IPS-11a (cell line): ENCODE results near the gene EYA2.
"Not testable (repeated sequence)": the region's sequence is repeated elsewhere in the genome, so short reads cannot be mapped to it uniquely, and the experiment has no call there.

ENCODE experiments used
- H3K4me3 ChIP-seq: one replicate; pipeline ENCODE4 v1.5.1; 2013; ENCODE audit warnings: low read depth, low read length, control low read depth

EYA2 gene

DNA sequence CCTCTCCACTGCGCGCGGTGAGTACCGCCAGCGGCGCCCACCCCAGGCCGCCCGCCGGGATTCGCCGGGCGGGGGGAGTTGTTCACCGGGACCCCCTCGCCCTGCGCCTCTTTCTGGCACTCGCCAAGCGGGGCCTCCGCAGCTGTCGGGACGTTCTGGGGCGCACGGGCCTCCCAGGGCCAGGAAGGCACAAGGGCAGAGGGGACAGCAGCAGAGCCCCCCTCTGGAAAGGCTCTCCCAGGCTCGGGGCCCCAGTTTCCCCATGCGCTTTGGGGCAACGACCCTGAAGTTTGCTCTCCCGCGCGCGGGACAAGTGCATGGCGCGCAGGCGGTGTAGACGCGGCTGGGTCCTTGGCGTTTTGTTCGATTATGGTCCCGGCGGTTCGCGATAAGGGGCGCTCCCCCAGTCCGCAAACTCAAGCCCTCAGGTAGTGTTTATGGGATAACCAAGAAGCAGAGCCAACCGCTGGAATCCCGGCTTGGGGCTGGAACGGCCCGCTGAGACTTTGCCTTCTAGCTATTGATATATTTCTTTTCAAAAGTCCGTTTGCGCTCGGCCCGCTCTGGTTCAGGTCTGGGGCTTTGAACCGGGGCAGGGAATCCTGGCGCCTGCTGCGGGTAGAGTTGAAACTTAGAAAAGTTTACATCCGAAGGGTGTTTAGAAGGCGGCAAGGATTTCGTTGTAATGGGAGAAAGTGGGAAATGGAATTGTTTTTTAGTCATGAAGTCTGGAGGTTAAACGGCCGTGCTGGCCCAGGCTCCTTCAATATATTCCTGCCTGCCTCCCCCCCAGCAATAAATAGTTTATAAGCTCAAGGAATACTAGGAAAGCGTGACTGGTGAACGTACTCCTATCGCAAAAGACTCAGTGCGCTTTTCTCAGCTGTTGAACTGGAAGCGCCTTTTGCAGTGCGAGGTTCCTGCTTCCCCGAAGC is 595 bp downstream of the EYA2 start:
- H3K4me3 ChIP-seq, result peak overlapping the region; percentile 44

DNA sequence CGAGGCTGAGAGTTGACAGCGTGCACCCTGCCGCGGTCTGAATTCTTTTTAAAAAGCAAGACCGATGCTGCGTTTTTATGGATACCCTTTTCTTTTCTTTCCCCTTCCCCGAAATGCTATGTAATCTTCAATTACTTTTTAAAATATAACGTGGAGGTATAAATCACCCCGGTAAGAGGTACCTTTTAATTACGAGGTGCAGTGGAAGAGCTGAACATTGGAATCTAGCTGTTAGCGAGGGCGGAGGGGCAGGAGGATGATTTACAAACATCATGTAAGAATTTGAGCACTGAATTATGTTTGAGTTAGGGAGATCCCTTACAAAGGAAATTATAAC is 1.2 kb downstream of the EYA2 start:
- no peak overlapping the region for H3K4me3 ChIP-seq

DNA sequence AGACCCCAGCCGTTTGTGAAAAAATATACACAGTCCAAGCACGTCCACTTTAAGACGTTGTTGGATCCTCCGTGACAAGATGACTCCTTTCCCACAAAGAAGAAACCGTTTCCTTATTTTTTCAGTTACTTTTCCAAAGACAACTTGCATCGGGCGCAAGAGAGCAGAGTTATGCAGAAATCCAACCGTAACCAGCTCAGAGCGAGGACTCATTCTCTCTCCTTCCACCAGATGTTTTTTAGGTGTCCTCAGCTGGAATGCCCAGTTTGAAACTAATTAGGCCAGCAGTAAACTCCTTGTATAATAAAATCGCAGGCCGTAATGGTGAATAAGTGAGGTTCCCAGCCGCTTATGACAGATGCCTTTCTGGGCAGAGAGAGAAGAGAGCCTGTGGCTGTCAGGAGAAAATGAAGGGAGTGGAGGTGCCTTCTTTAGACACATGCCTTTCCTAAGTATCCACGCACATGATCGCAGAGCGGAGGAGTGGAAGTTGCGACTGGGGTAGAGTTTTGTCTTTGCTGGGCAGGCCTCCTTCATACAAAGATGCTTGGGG is 2.8 kb downstream of the EYA2 start:
- no peak overlapping the region for H3K4me3 ChIP-seq

DNA sequence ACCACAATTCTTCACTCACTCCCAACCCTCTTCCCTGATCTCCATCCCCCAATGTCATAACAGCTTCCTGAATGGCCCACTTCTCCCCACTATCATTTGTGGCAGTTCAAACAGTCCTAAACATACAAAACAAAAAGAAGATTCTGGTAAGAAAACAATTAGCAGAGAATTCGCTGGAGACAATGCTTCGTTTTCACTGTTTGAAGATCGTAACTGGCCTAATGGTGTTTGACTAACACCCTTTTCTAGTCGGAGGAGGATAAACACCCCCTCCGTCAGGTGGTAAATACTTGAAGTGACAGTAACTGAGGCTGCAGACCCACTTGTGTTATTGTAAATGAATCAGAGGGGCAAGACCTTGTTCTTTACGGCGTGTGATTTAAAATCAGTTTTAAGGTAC is 3.8 kb downstream of the EYA2 start:
- H3K4me3 ChIP-seq, result no peak overlapping the region

DNA sequence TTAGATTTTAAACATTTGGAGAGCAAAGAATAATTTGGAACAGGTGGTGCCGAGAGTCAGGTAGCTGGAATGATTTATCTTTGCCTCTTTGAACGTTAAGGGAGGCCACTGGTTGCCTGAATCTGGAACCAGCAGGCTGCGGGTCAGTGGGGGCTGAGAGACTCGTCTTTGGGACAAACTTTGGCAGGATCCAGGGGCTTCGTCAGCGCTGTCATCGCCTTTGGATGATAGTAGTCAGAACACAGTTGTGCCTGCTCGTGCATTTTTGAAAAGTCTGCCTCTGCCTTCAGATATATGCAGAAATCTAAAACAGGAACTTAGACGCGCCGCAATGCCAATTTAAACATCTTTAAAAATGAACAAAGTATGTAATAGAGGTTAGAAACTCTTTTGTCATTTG is 5.0 kb downstream of the EYA2 start:
- H3K4me3 ChIP-seq, result no peak overlapping the region

DNA sequence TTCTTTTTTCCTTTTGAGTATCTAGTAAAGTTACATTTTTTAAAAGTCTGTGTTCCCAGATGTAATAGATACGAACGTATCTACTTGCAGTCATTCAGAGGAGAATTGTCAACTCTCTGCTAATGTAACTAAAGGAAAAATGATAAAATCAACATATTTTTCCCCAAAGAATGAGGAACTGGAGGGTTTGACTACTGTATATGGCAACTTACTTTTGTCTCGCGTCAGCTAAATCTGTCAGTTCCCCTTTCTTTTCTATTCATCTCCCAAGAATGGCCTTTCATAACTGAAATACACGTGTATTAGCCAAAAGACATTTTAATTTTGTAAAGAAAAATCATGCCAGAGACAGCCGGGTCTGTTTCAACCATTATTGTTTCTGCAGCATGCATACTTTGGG is 5.4 kb downstream of the EYA2 start:
- no peak overlapping the region for H3K4me3 ChIP-seq

DNA sequence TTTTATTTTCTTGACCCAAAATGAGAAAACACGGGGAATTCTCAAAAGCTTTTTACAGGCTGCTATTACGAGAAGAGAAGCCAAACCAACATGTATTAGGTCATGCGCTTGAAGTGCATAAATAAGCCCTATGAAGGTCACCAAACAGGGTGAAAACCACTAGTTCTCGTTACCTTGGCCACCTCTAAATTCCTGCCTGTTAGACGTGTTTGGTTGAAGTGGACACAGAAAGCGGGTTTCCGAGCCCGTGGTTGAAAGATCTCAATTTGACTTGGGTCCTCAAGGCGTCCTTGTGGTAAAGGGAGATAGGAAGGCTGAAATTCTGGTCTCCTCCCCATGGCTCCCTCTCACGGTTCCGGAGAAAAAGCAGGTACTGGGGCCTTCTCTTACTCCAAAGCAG is 6.2 kb downstream of the EYA2 start:
- no peak overlapping the region for H3K4me3 ChIP-seq

DNA sequence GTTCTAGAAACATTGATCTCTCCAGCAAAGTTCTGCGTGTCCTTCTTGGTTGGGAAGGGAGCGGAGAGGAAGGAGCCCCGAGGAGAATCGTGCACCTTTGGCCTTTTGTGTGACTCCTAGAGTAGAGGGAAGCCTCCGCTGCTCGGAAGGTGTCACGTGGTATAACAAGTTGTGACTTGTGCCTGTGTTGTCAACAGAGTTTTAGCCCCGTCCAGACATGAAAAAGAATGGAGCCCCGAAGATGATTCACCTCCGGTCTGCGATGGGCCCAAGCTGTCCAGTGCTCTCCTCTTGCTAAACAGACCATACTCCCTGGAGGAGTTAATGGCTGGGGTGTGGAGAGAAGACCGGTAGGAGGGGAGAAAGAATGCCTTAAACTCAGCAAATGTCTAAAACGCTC is 7.0 kb downstream of the EYA2 start:
- H3K4me3 ChIP-seq, result no peak overlapping the region

DNA sequence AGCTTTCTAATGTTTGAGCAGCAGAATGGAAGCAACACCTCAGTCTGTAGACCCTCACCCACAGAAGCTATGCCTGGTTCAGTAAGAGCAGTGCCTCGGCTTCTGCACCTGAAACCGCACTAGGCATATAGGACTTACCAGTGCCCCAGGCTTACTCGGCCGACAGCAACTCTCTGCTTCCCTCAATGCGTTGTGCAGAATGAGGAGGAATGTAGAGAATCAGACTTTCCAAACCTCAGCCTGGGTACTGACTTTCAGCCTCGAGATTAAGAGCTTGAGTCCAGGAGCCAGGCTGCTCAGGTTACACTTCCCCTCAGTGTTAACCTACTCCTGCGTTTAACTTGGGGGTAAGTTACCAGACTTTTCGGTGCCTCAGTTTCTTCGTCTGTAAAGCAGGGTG is 8.6 kb downstream of the EYA2 start:
- H3K4me3 ChIP-seq, result no peak overlapping the region

DNA sequence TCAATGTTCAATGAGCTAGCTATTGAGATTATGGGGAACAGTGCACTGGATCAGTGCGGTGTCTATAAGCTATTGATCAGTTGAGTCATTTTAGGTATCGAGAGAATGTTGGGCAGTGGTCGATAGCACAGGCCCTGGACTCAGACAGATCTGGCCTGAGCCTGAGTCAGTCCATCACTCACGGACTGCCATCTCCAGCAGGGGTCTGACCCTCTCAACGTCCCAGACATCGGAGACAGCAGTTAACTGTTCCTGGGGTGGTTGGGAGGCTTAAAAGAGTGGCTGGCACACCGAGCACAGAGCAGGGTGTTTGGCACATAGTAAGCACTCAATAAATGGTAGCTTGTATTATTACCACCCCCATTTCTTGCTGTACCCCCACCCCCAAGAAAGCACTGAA is 9.3 kb downstream of the EYA2 start:
- H3K4me3 ChIP-seq, result no peak overlapping the region

DNA sequence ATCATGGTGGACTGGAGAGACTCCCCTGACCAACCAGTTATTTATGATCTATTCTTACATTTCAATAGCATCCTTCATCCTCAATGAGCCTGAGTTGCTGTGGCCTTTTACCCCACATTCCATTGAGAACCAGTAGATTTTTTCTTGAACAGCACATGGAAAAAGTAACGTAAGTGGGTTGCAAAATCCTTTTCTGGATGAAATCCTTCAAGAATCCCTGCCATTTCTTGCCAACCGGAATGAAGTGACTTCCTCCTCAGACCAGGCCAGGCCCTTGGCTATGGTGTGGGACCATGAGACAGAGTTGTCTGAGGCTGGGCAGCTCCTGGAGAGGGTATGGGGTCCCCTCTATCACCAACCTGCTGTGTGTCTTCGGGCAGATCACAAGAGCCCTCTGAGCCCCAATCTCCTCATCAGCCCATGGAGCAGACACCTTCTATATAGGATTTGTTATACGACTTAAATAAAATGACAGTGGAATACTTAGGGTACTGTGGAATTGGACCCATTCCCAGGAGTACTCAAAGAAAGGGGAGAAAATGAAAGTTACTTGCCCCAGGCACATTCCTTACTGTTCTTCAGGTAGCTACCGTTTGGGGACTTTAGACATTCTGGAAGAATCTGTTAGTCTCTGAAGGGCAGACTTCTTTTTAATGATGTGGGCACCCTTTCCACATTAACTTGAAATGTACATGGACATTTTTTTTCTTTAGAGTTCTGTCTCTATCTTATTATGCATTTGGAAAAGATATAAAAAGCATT is 10.9 kb downstream of the EYA2 start:
- no peak overlapping the region for H3K4me3 ChIP-seq

DNA sequence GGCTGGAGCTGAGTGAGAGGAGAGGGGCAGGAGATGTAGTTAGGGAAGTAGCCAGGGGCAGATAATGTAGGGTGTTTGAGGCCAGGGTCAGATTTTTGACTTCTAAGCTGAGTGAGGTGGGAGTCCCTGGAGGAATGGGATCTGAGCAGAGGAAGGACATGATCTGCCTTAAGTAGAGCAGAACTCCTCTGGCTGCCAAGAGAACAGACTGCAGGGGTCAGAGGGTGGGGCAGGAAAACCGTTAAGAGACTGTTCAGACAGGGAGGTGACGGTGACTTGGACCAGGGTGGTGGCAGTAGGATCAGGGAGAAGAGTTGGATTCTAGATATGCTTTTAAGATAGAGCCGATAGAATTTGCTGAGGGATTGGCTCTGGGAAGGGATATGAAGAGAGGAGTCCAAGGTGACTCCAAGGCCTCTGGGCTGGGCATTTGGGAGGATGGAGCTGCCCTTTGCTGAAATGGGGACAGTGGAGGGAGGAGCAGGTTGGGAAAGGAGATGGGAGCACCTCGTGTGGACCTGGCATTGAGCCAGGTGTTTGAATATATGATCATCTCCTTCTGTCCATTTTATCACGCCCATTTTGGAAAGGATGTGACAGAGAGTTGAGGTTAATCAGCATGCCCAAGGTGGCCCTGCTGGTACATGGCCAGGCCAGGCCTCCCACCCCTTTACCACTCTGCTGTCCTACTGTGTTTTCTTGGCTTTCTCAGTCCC is 18.8 kb downstream of the EYA2 start:
- no peak overlapping the region for H3K4me3 ChIP-seq

DNA sequence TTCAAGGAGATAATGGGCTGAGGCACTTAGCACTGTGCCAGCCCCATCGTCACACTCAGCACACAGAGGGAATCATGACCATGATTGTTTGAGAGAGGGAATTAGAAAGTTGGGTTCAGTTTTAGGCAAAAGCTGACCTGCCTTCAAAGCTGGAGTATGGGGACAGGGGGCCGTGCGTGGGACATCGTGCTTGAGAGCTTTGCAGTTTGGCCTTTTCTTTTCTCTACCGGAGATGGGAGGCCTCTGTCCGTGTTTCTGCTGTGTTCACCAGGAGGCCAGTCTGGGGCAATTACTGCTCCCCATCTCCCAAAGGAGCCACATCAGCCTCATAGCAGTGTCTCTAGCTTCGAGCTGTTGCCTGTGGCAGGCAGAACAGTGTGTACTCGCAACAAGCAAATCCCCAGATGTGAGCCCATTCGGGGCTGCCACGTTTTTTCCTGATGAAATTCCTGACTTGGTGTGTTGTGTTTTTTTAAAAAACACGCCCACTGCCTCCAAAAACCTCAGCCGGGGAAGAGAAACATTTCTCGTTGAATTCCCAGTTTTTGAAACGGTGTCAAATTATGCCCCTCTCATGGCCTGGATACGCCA is 20.2 kb downstream of the EYA2 start:
- no peak overlapping the region for H3K4me3 ChIP-seq

DNA sequence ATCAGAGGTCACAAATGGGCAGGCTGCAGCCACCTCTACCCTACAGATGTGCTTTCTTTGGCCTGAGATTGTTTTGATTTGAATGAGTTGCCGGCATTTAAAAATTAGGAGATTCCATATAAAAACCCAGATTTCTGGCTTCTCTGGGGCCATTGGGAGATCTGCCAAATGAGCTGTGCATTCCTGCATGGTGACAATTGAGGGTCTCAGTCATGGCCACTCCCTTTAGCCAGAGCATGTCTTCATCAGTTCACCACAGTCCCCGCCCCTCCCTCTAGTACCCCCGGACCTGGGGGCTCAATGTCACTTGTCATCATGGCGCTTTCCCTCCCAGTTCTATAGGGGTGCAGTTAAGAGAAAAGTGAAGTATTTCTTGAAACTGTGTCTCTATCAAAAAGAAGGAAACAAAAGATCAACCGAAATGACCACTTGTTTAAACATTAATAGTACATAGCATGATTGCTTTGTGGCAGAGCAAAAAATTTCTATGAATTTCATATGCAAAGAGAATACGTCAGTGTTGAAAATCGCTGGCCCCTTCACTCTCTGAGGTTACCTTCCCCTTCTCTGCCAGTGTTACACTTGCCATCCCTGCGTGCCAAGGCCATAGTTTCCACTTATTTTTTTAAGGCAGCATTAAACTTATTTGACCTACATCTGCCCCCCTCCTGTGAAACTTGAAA is 21.1 kb downstream of the EYA2 start:
- no peak overlapping the region for H3K4me3 ChIP-seq

DNA sequence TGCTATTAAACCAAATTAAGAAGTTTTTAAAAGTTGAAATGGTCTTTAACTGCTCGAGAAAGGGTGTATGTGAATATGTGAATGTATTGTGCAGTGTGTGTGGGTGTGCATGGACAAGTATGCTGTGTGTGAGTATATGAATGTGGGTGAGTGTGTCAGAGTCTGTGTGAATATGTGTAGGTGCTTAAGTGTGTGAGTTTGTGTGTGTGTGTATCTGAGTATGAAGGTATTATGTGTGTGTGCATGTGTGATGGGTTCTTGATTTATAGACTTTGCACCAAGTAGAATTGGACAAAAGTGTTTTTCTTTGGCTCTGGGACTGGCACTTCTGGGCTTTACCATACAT is 21.6 kb downstream of the EYA2 start:
- H3K4me3 ChIP-seq, result no peak overlapping the region

DNA sequence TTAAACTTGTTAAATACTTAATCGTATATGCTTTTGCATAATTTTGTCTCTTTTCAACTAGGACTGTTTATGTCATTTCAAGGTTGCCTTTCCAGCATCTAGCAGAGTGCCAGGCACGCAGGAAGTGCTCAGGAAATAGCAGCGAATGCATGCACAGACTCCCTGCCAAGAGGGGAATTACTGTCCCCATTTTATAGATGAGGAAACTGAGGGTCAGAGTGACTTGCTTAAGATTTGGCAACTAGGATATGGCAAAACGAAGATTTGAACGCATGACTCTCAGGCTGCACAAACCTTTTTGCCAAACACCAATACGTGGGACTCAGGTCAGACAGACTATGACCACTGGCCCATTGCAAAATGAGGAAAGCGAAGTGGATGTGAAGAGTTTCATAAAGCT is 22.5 kb downstream of the EYA2 start:
- H3K4me3 ChIP-seq, result no peak overlapping the region

DNA sequence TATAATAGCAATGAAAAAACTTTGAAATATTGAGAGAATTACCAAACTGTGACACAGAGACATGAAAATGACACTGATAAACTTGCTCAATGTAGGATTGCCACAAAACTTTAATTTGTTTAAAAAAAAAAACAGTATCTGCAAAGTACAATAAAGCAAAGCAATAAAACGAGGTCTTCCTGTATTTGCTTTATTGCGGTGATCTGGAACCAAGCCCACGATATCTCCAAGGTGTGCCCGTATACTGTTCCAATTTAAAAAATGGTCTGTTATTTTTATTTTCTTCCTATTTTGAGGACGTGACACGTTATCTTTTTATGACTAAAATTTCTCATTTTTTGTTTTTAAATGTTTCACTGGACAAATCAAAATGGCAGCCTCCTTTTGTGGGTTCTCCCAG is 25.5 kb downstream of the EYA2 start:
- H3K4me3 ChIP-seq, result no peak overlapping the region

DNA sequence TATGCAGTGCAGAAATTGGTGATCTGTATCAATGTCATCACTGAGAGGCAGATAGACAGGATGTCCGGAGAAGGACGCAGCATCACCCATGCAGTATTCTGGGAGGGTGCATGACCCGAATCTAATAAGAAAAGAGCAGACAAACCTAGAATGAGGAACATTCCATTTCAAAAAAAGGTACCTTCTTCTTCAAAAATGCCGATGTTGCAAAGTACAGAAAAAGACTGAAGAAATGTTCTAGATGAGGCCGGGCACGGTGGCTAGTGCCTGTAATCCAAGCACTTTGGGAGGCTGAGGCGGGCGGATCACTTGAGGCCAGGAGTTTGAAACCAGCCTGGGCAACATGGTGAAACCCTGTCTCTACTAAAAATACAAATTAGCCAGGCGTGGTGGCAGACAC is 28.2 kb downstream of the EYA2 start:
- not testable (repeated sequence) for H3K4me3 ChIP-seq

DNA sequence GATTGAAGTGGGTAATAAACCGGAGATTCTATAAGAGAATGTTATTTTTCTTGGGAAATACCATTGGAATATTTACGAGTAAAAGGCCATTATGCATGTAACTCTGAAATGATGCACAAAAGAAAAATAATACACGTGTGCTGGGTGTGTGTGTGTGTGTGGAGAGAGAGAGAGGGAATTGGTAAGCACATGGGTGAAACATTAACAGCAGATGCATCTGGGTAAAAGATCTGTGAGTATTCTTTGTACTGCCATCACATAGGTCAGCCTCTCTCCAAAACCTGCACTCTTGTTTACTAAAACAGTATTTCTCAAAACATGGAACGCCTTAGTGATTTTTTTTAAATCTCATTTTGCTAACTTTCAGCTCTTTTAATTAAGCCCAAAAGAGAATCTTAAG is 28.9 kb downstream of the EYA2 start:
- H3K4me3 ChIP-seq, result no peak overlapping the region

DNA sequence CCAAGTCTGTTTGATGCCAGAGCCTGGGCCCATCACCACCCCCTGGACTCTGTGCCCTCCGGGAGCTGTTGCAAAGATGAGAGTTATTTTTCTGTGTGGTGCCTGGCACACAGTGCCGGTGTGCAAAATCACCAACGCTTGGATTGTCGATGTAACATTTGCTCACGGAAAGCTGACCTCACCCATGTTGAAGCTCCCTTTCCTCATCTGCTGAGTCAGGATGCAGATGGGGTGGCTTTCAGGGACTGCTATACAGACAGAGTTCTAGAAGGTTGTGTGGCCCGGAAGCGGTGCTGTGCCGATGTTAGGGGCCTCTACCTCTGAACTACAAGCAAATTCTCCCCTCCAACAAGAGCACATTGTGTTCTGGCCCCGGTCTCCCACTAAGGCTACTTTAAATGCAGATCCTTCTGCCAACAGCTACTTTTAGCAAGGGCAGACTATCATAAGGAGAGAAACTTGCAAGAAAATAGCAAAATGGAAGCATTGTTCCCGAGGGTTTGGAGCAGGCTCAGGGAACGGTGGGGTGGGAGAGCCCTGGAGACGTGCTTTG is 34.0 kb downstream of the EYA2 start:
- H3K4me3 ChIP-seq, result no peak overlapping the region
